Suprapubic skin (tissue), 3 donors: Measurements from ENCODE around the gene EPC1.
"Not testable (repeated sequence)": the region's sequence is repeated elsewhere in the genome, so short reads cannot be mapped to it uniquely, and the experiment has no call there.

Experiments used
- EP300 ChIP-seq: sonication (generic); formaldehyde crosslinking; IDR thresholded peaks from one replicate; pipeline ENCODE4 v1.6.1; 2017; ENCODE audit warnings: antibody characterized with exemption
- TF ChIP-seq, protein P1 (sequence below), 2 donors: fragments of 200-600 bp in 1 of 2; fragments of 450-650 bp in 1 of 2; sonication (generic) in 1 of 2; IDR thresholded peaks; one replicate each; pipeline ENCODE4 v1.5.1; 2016 to 2019; ENCODE audit warnings: antibody characterized with exemption in 2 of 2, mild to moderate bottlenecking in 1 of 2, moderate library complexity in 1 of 2

DNA sequence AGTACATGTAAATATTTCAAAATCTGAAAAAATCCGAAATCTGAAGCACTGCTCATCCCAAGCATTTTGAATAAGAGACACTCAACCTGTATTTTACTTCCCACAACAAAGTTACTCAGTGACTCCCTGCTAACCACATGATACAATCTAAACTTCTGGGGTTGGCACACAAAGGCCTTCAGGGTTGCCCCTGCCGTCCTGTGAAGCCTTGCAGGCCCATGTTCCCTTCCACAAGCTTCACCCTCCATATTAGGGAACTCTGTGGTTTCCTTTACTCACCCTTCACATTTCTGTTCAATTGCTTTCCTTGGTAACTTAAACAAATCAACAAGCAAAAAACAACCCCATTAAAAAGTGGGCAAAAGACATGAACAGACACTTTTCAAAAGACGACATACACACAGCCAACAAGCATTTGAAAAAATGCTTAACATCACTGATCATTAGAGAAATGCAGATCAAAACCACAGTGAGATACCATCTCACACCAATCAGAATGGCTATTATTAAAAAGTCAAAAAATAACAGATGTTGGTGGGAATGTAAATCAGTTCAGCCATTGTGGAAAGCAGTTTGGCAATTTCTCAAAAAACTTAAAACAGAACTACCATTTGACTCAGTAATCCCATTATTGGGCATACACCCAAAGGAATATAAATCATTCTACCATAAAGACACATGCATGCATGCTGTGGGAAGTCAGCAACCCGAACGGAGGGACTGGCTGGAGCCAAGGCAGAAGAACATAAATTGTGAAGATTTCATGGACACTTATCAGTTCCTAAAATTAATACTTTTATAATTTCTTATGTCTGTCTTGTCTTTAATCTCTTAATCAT is 128.5 kb downstream of the EPC1 start:
- TF ChIP-seq EP300, result not testable (repeated sequence)
- TF ChIP-seq, protein P1, sequence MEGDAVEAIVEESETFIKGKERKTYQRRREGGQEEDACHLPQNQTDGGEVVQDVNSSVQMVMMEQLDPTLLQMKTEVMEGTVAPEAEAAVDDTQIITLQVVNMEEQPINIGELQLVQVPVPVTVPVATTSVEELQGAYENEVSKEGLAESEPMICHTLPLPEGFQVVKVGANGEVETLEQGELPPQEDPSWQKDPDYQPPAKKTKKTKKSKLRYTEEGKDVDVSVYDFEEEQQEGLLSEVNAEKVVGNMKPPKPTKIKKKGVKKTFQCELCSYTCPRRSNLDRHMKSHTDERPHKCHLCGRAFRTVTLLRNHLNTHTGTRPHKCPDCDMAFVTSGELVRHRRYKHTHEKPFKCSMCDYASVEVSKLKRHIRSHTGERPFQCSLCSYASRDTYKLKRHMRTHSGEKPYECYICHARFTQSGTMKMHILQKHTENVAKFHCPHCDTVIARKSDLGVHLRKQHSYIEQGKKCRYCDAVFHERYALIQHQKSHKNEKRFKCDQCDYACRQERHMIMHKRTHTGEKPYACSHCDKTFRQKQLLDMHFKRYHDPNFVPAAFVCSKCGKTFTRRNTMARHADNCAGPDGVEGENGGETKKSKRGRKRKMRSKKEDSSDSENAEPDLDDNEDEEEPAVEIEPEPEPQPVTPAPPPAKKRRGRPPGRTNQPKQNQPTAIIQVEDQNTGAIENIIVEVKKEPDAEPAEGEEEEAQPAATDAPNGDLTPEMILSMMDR (IDR thresholded peaks at IDR 0.05), result not testable (repeated sequence)
